ENCODE measurements around the gene HES3. TPM values are rescaled to one million over a fixed set of nuclear protein-coding genes. Genes with fewer than 3 reads are reported as not detected.

The HES3 gene
- total RNA-seq, 1 donor from 2014 or later, result not detected

- H3K27me3 ChIP-seq (ENCODE audit: control insufficient read depth, insufficient read depth, low read length), result peaks cover 26% of the 10 kb centered on the region
- no peak overlapping the region for H3K4me3 ChIP-seq (ENCODE audit: low read depth, low read length)
- FAIRE-seq (no peak), DNase-seq (ENCODE audit: low read depth) (no peak)
- H3K36me3 ChIP-seq (ENCODE audit: control insufficient read depth, insufficient read depth, low read length), result peaks cover 1% of the 10 kb centered on the region
- no peak for TF ChIP-seq CTCF (IDR thresholded peaks at IDR 0.05; ENCODE audit: insufficient read depth, low read length, severe bottlenecking)
Observed at GRCh38 chr1:6239213-6239752, 4.7 kb upstream of the HES3 start.

GRCh38 chr1:6239950-6240768 is 3.8 kb upstream of the HES3 start:
- no peak for FAIRE-seq
- Histone ChIP-seq H3K27me3 (ENCODE audit: control insufficient read depth, insufficient read depth, low read length) (peaks cover 31% of the 10 kb centered on the region), H3K4me3 (ENCODE audit: low read depth, low read length) (no peak overlapping the region), H3K36me3 (ENCODE audit: control insufficient read depth, insufficient read depth, low read length) (no peaks in the 10 kb centered on the region)
- no peak for DNase-seq (ENCODE audit: low read depth)
- TF ChIP-seq CTCF (IDR thresholded peaks at IDR 0.05; ENCODE audit: insufficient read depth, low read length, severe bottlenecking), result no peak

GRCh38 chr1:6241107-6241886 is 2.7 kb upstream of the HES3 start:
- no peaks in the 10 kb centered on the region for H3K36me3 ChIP-seq (ENCODE audit: control insufficient read depth, insufficient read depth, low read length)
- DNase-seq (ENCODE audit: low read depth) (no peak), FAIRE-seq (peak; percentile 66)
- H3K27me3 ChIP-seq (ENCODE audit: control insufficient read depth, insufficient read depth, low read length), result peaks cover 31% of the 10 kb centered on the region
- H3K4me3 ChIP-seq (ENCODE audit: low read depth, low read length), result no peak overlapping the region
- TF ChIP-seq CTCF (IDR thresholded peaks at IDR 0.05; ENCODE audit: insufficient read depth, low read length, severe bottlenecking), result no peak

DNA sequence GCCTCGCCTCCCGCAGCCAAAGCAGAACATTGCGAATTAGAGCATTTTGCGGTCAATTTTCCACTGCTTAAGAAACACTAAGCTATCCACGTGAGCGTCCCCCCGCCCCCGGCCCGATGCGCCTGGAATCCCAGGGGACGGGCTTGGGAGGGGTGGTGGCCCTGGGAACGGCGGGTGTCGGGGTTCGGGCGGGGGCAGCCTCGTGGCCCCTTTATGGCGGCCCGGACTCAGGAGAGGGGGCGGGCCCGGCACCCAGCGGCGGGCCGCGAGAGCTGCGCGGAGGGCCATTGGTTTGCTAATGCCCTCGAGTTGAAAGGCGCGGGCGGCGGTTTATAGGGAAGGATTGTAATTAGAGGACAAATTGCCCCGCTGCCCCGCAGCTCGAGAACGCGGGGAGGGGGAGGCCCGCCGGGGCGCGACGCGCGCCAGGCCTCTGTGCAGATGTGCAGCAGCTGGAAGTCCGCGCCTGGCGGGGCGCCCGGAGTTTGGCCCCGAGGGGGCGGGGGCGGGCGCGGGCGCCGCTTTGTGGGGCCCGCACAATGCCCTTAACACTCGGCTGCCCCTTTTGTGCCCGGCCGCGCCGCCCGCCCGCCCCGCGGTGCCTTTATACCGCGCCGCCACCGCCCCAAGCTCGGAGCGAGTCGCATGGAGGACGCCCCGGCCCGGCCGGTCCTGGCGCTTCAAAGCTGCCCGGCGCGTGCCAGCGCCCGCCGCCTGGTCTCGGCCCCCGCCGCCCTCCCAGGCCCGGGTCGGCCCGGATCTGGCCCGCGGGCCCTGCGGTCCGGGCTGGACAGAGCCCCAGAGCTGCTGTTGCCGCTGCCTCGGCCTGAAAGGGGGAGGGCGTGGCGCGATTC is 1.9 kb upstream of the HES3 start:
- DNase-seq (ENCODE audit: low read depth) (no peak), FAIRE-seq (no peak)
- no peak for TF ChIP-seq CTCF (IDR thresholded peaks at IDR 0.05; ENCODE audit: insufficient read depth, low read length, severe bottlenecking)
- H3K4me3 ChIP-seq (ENCODE audit: low read depth, low read length), result no peak overlapping the region
- peaks cover 31% of the 10 kb centered on the region for H3K27me3 ChIP-seq (ENCODE audit: control insufficient read depth, insufficient read depth, low read length)
- no peaks in the 10 kb centered on the region for H3K36me3 ChIP-seq (ENCODE audit: control insufficient read depth, insufficient read depth, low read length)

GRCh38 chr1:6243053-6243834 is 735 bp upstream of the HES3 start:
- Histone ChIP-seq H3K36me3 (ENCODE audit: control insufficient read depth, insufficient read depth, low read length) (no peaks in the 10 kb centered on the region), H3K4me3 (ENCODE audit: low read depth, low read length) (no peak overlapping the region), H3K27me3 (ENCODE audit: control insufficient read depth, insufficient read depth, low read length) (peaks cover 31% of the 10 kb centered on the region)
- no peak for TF ChIP-seq CTCF (IDR thresholded peaks at IDR 0.05; ENCODE audit: insufficient read depth, low read length, severe bottlenecking)
- FAIRE-seq (no peak), DNase-seq (ENCODE audit: low read depth) (no peak)
